HepG2 (cell line): ENCODE results near the gene PODXL.

ENCODE experiments used
- ATF7 ChIP-seq, 2 experiments: fragments of 450-650 bp in 1 of 2; sonication (generic) in 1 of 2; formaldehyde crosslinking in 1 of 2; IDR thresholded peaks; 2 replicates each; pipeline versions ENCODE4 v1.4.0 to v1.6.1; 2016 to 2020; ENCODE audit warnings: antibody characterized with exemption in 1 of 2, mild to moderate bottlenecking in 1 of 2, missing genetic modification reagents in 1 of 2
- CHD4 ChIP-seq: fragments of 200-600 bp; sonication (generic); IDR thresholded peaks from 2 replicates; pipeline ENCODE4 v1.7.0; 2017; ENCODE audit warnings: mild to moderate bottlenecking, low read length, borderline replicate concordance
- CREM ChIP-seq, 2 experiments: sonication (generic) in 1 of 2; formaldehyde crosslinking in 1 of 2; IDR thresholded peaks; 2 replicates each; pipeline versions ENCODE4 v1.4.0 to v1.6.1; 2016 to 2020; ENCODE audit warnings: antibody characterized with exemption in 1 of 2, mild to moderate bottlenecking in 1 of 2, missing genetic modification reagents in 1 of 2
- ELF3 ChIP-seq: IDR thresholded peaks from 2 replicates; pipeline ENCODE4 v1.6.1; 2016; ENCODE audit warnings: missing genetic modification reagents, missing compliant biosample characterization
- KLF6 ChIP-seq: IDR thresholded peaks from 2 replicates; pipeline ENCODE4 v1.8.0; 2016; ENCODE audit warnings: missing biosample characterization, missing genetic modification reagents
- MED1 ChIP-seq: sonication (generic); formaldehyde crosslinking; IDR thresholded peaks from 2 replicates; pipeline ENCODE4 v1.4.0; 2020; ENCODE audit warnings: missing genetic modification reagents
- NFIC ChIP-seq: IDR thresholded peaks from 2 replicates; pipeline ENCODE4 v1.6.1; 2012; ENCODE audit warnings: mild to moderate bottlenecking, low read length, inconsistent platforms
- POLR2A ChIP-seq, 2 experiments: IDR thresholded peaks; 2 replicates each; pipeline ENCODE4 v1.6.1; 2011; ENCODE audit warnings: low read depth in 2 of 2, low read length in 2 of 2, mild to moderate bottlenecking in 1 of 2, moderate library complexity in 1 of 2; ENCODE audit not compliant: insufficient read depth in 1 of 2
- POLR2AphosphoS5 ChIP-seq: IDR thresholded peaks from 2 replicates; pipeline ENCODE4 v1.6.1; 2012; ENCODE audit warnings: low read depth, low read length
- SMARCE1 ChIP-seq: fragments of 450-650 bp; IDR thresholded peaks from 2 replicates; pipeline ENCODE4 v1.6.1; 2017; ENCODE audit warnings: borderline replicate concordance
- SOX6 ChIP-seq, 2 experiments: fragments of 450-650 bp in 1 of 2; sonication (generic) in 1 of 2; formaldehyde crosslinking in 1 of 2; IDR thresholded peaks; 2 replicates each; pipeline versions ENCODE4 v1.4.0 to v1.6.1; 2017 to 2020; ENCODE audit warnings: antibody characterized with exemption in 1 of 2, mild to moderate bottlenecking in 1 of 2, missing genetic modification reagents in 1 of 2
- SP1 ChIP-seq, 2 experiments: fragments of 450-650 bp in 1 of 2; sonication (generic) in 1 of 2; formaldehyde crosslinking in 1 of 2; IDR thresholded peaks; 2 replicates each; pipeline versions ENCODE4 v1.4.0 to v1.6.1; 2016 to 2020; ENCODE audit warnings: missing genetic modification reagents in 1 of 2
- TAF1 ChIP-seq: sonication (generic); formaldehyde crosslinking; IDR thresholded peaks from 2 replicates; pipeline ENCODE4 v1.4.0; 2020; ENCODE audit warnings: missing genetic modification reagents
- TF ChIP-seq, protein P1 (sequence below): sonication (generic); formaldehyde crosslinking; IDR thresholded peaks from 2 replicates; pipeline ENCODE4 v1.5.0; 2020; ENCODE audit warnings: mild to moderate bottlenecking, missing genetic modification reagents, moderate library complexity

DNA sequence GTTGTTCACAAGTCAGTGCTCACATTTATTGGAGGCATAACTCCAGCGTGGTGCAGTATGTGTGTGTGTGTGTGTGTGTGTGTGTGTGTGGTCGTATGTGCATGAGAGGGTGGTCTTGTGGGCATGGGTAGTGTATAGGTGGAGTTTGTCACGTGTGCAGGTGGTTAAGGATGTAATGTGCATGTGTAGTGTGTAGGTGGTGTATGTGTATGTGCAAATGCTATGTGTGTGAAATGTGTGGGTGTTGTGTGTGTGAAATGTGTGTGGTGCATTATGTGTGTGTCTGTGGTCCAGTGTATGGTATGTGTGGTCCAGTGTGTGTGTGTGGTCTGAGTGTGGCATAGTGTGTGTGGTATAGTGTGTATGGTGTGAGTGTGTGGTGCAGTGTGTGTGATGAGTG, 30.3 kb upstream of the PODXL start:
- TF ChIP-seq SOX6 (IDR thresholded peaks at IDR 0.05) (no peak), SOX6 (CRISPR knock-in tag; IDR thresholded peaks at IDR 0.05) (no peak), ATF7 (IDR thresholded peaks at IDR 0.05) (no peak), ATF7 (CRISPR knock-in tag; IDR thresholded peaks at IDR 0.05) (no peak), SP1 (IDR thresholded peaks at IDR 0.05) (no peak), SP1 (CRISPR knock-in tag; IDR thresholded peaks at IDR 0.05) (no peak), NFIC (no peak), CHD4 (no peak), KLF6 (CRISPR knock-in tag) (no peak), TAF1 (CRISPR knock-in tag) (no peak), POLR2AphosphoS5 (no peak), CREM (IDR thresholded peaks at IDR 0.05) (no peak), CREM (CRISPR knock-in tag; IDR thresholded peaks at IDR 0.05) (no peak), ELF3 (no peak), POLR2A (IDR thresholded peaks at IDR 0.05; ENCODE audit: insufficient read depth in 1 of 2, low read depth in 2 of 2, low read length in 2 of 2) (no peak), SMARCE1 (no peak), MED1 (CRISPR knock-in tag) (no peak)
- TF ChIP-seq, protein P1, sequence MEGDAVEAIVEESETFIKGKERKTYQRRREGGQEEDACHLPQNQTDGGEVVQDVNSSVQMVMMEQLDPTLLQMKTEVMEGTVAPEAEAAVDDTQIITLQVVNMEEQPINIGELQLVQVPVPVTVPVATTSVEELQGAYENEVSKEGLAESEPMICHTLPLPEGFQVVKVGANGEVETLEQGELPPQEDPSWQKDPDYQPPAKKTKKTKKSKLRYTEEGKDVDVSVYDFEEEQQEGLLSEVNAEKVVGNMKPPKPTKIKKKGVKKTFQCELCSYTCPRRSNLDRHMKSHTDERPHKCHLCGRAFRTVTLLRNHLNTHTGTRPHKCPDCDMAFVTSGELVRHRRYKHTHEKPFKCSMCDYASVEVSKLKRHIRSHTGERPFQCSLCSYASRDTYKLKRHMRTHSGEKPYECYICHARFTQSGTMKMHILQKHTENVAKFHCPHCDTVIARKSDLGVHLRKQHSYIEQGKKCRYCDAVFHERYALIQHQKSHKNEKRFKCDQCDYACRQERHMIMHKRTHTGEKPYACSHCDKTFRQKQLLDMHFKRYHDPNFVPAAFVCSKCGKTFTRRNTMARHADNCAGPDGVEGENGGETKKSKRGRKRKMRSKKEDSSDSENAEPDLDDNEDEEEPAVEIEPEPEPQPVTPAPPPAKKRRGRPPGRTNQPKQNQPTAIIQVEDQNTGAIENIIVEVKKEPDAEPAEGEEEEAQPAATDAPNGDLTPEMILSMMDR: no peak
